Omental fat pad (tissue), 4 donors: ENCODE results near the gene SUGT1. TPM values are rescaled to one million over a fixed set of nuclear protein-coding genes. Genes with fewer than 3 reads are reported as not detected.
"Not testable (repeated sequence)": the region's sequence is repeated elsewhere in the genome, so short reads cannot be mapped to it uniquely, and the experiment has no call there.

ENCODE experiments used
- ATAC-seq: fragments of 150-250 bp; one replicate; pipeline ENCODE4 v1.9.1; 2016; ENCODE audit warnings: mild to moderate bottlenecking, moderate library complexity; ENCODE audit not compliant: low FRiP score
- DNase-seq: peaks from one replicate; pipeline ENCODE4 v3.0.0-alpha.2; 2019; ENCODE audit warnings: low spot score
- CTCF ChIP-seq, 3 donors: fragments of 450-650 bp; IDR thresholded peaks; one replicate each; pipeline ENCODE4 v1.5.1; 2016 to 2017; ENCODE audit warnings: antibody characterized with exemption in 3 of 3, mild to moderate bottlenecking in 3 of 3, moderate library complexity in 2 of 3
- total RNA-seq, 4 donors: library from RNA; depleted of rRNA; stranded (reverse); fragments of >200 nt; gene quantifications; one replicate each; pipeline ENCODE4 v1.1.0, GENCODE V29; 2016

Gene SUGT1
- total RNA-seq, result 10 to 100 TPM; 27.5 to 39.1 (median 33.6) TPM

- peak; percentile 99 for ATAC-seq
- peak; percentile 89 for DNase-seq
- no peak for TF ChIP-seq CTCF (IDR thresholded peaks at IDR 0.05)
These were observed at the start of gene SUGT1 for GRCh38 chr13:52652196-52652979. SUGT1 (plus strand) TSS chr13:52652836; CDS start chr13:52652921, 85 bp downstream.

- DNase-seq, ATAC-seq: not testable (repeated sequence)
These were observed 49.3 kb upstream of the SUGT1 start for GRCh38 chr13:52603316-52603715.

- not testable (repeated sequence) for DNase-seq, ATAC-seq
These were observed 46.5 kb upstream of the SUGT1 start for GRCh38 chr13:52606126-52606525.

GRCh38 chr13:52606795-52607194 is 45.8 kb upstream of the SUGT1 start:
- ATAC-seq, result peak; percentile 67
- not testable (repeated sequence) for DNase-seq

- not testable (repeated sequence) for DNase-seq, ATAC-seq
These were observed 44.5 kb upstream of the SUGT1 start for GRCh38 chr13:52608184-52608583.

- ATAC-seq, DNase-seq: not testable (repeated sequence)
These were observed 43.5 kb upstream of the SUGT1 start for GRCh38 chr13:52609013-52609606.

GRCh38 chr13:52610158-52610557 is 42.5 kb upstream of the SUGT1 start:
- not testable (repeated sequence) for DNase-seq, ATAC-seq

GRCh38 chr13:52615134-52615801 is 37.4 kb upstream of the SUGT1 start:
- DNase-seq, result no peak
- no peak for ATAC-seq
- TF ChIP-seq CTCF (IDR thresholded peaks at IDR 0.05), result no peak

GRCh38 chr13:52615812-52616211 is 36.8 kb upstream of the SUGT1 start:
- ATAC-seq (no peak), DNase-seq (no peak)
- TF ChIP-seq CTCF (IDR thresholded peaks at IDR 0.05), result no peak
